Measurements from ENCODE around the gene CFAP99.

GRCh38 chr4:2401610-2401983 lies 17.2 kb upstream of the CFAP99 start:
- TF ChIP-seq POLR2AphosphoS5 (IDR thresholded peaks at IDR 0.05) = no peak
- no peak for TF ChIP-seq CTCF (IDR thresholded peaks at IDR 0.05)

Data from breast epithelium (tissue), 3 donors.